OCI-LY7 (cell line): Measurements from ENCODE around the gene APOC3. TPM values are rescaled to one million over a fixed set of nuclear protein-coding genes. Genes with fewer than 3 reads are reported as not detected.

ENCODE experiments used
- BruUV-seq: library from RNA; stranded (reverse); fragments of 400-500 nt; replicated peaks from 2 replicates; lab custom pipeline; 2021; lab: Mats Ljungman, UMichigan
- CTCF ChIA-PET: fragments of 300-600 bp; sonication (Branson Sonifier 250); formaldehyde crosslinking; loops from one replicate; lab custom pipeline; 2022; ENCODE audit warnings: antibody characterized with exemption; ENCODE audit not compliant: unreplicated experiment; lab: Charles Lee
- POLR2A ChIA-PET: fragments of 300-600 bp; sonication (Branson Sonifier 250); formaldehyde crosslinking; loops from one replicate; lab custom pipeline; 2022; ENCODE audit warnings: antibody characterized with exemption; lab: Charles Lee
- DNase-seq: peaks from one replicate; pipeline ENCODE4 v3.0.0-alpha.2; 2015; ENCODE audit warnings: low spot score
- H2AFZ ChIP-seq: fragments of 200-600 bp; sonication (generic), shearing (Covaris generic); 2 replicates; pipeline ENCODE4 v1.6.1; 2014; ENCODE audit warnings: mild to moderate bottlenecking, antibody characterized with exemption, low read length, moderate library complexity
- H3K27ac ChIP-seq: fragments of 200-600 bp; sonication (generic); 2 replicates; pipeline ENCODE4 v1.5.1; 2014; ENCODE audit warnings: mixed run types, low read depth, mild to moderate bottlenecking, moderate library complexity, low read length, inconsistent platforms; ENCODE audit not compliant: poor library complexity, severe bottlenecking
- H3K36me3 ChIP-seq: fragments of 200-600 bp; sonication (generic); 2 replicates; pipeline ENCODE4 v1.6.1; 2014; ENCODE audit warnings: mild to moderate bottlenecking, antibody characterized with exemption, low read length, moderate library complexity, mixed read lengths; ENCODE audit not compliant: insufficient read depth
- H3K4me1 ChIP-seq: fragments of 200-600 bp; sonication (generic); 2 replicates; pipeline ENCODE4 v1.5.1; 2014; ENCODE audit warnings: mild to moderate bottlenecking, low read length; ENCODE audit not compliant: insufficient read depth, poor library complexity, severe bottlenecking
- H3K4me2 ChIP-seq: fragments of 200-600 bp; sonication (generic); 2 replicates; pipeline ENCODE4 v1.6.1; 2014; ENCODE audit warnings: mild to moderate bottlenecking, low read length
- H3K4me3 ChIP-seq: fragments of 200-600 bp; sonication (generic); 2 replicates; pipeline ENCODE4 v1.5.1; 2014; ENCODE audit warnings: mild to moderate bottlenecking, low read depth, low read length; ENCODE audit not compliant: poor library complexity, severe bottlenecking
- H3K79me2 ChIP-seq: fragments of 200-600 bp; sonication (generic); 2 replicates; pipeline ENCODE4 v1.6.1; 2016; ENCODE audit warnings: low read depth, mild to moderate bottlenecking, low read length, moderate library complexity, mixed read lengths; ENCODE audit not compliant: insufficient read depth
- H3K9me2 ChIP-seq: fragments of 200-600 bp; sonication (generic); 2 replicates; pipeline ENCODE4 v1.6.1; 2016; ENCODE audit warnings: mild to moderate bottlenecking, low read length, mixed read lengths; ENCODE audit not compliant: insufficient read depth
- H3K9me3 ChIP-seq: fragments of 200-600 bp; sonication (generic); 2 replicates; pipeline ENCODE4 v1.6.1; 2014; ENCODE audit warnings: mild to moderate bottlenecking, mixed run types, low read length, mixed read lengths
- H4K20me1 ChIP-seq: fragments of 200-600 bp; sonication (generic); 2 replicates; pipeline ENCODE4 v1.6.1; 2014; ENCODE audit warnings: mild to moderate bottlenecking, antibody characterized with exemption, low read length, moderate library complexity, mixed read lengths; ENCODE audit not compliant: insufficient read depth
- EZH2phosphoT487 ChIP-seq: fragments of 200-600 bp; sonication (generic); IDR thresholded peaks from 2 replicates; pipeline ENCODE4 v1.6.1; 2018; ENCODE audit warnings: low read depth, borderline replicate concordance, mild to moderate bottlenecking, mixed run types, antibody characterized with exemption, low read length, moderate library complexity, mixed read lengths
- intact Hi-C: fragments of 100-400 bp; cut with micrococcal nuclease; formaldehyde crosslinking; loops from one replicate; pipeline ENCODE4 v1.10.0; 2022; ENCODE audit not compliant: unreplicated experiment
- total RNA-seq, 2 experiments: library from RNA; depleted of rRNA in 1 of 2; stranded (reverse); fragments of >200 nt in 1 of 2; shearing (Covaris generic) in 1 of 2; gene quantifications; 2 replicates each; pipeline ENCODE4 v1.2.3, GENCODE V29; 2014 to 2022
- TF ChIP-seq, protein P1 (sequence below): fragments of 200-600 bp; sonication (generic); conservative IDR thresholded peaks from 2 replicates; pipeline ENCODE4 v1.5.1; 2014; ENCODE audit warnings: mild to moderate bottlenecking, antibody characterized with exemption, low read length, moderate library complexity, mixed read lengths

Gene APOC3
- total RNA-seq, 2 experiments from 2014 or later: not detected

DNA sequence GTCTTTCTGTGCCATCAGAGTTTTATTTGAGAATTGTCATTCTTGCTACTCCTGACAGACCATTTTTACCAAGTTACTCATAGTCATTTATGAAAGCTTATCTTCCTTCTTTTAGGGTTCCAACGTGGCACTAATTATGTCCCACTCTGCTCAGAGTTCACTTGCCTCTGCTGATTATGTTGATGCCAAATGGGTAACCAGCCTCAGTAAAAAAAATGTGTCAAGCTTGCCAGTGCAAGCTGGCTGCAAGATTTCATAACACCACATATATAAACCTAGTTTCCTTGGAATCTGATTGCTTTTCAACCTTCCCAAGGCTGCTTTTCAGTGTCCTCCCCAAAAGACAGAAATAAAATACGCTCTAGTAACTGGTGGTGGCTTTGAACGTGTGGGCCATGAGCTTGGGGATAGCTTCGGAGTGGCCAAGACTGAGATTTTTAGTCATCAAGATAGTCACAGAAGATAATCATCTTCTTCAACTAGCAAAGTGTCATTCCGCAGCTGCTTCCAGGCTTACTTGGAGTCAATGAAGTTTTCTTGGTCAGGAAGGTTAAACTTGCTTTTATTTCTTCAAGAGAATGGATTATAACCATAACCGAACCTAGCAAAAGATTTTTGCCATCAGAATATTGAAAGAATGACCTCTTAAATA lies 37.2 kb downstream of the APOC3 start:
- peaks cover 93% of the 10 kb centered on the region for H3K36me3 ChIP-seq
- H3K9me2 ChIP-seq: no peaks in the 10 kb centered on the region
- DNase-seq: no peak
- no peaks in the 10 kb centered on the region for H3K4me1 ChIP-seq
- no peak overlapping the region for H3K4me3 ChIP-seq
- BruUV-seq: no TSS peak
- no peaks in the 10 kb centered on the region for H3K79me2 ChIP-seq
- intact Hi-C loops: no loop called here
- H3K27ac ChIP-seq: no peak overlapping the region
- no peak overlapping the region for H3K4me2 ChIP-seq
- TF ChIP-seq EZH2phosphoT487: no peak
- TF ChIP-seq, protein P1, sequence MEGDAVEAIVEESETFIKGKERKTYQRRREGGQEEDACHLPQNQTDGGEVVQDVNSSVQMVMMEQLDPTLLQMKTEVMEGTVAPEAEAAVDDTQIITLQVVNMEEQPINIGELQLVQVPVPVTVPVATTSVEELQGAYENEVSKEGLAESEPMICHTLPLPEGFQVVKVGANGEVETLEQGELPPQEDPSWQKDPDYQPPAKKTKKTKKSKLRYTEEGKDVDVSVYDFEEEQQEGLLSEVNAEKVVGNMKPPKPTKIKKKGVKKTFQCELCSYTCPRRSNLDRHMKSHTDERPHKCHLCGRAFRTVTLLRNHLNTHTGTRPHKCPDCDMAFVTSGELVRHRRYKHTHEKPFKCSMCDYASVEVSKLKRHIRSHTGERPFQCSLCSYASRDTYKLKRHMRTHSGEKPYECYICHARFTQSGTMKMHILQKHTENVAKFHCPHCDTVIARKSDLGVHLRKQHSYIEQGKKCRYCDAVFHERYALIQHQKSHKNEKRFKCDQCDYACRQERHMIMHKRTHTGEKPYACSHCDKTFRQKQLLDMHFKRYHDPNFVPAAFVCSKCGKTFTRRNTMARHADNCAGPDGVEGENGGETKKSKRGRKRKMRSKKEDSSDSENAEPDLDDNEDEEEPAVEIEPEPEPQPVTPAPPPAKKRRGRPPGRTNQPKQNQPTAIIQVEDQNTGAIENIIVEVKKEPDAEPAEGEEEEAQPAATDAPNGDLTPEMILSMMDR: no peak
- CTCF ChIA-PET: interaction anchor here (1.2 kb wide), 1 partner anchor 15 kb away, joined by 3 read pairs; no protein-coding TSS in a partner anchor
- POLR2A ChIA-PET: interaction anchor here (1.1 kb wide), 1 partner anchor 51 kb away, joined by 3 read pairs; no protein-coding TSS in a partner anchor
- no peaks in the 10 kb centered on the region for H4K20me1 ChIP-seq
- H2AFZ ChIP-seq: no peak overlapping the region
- no peaks in the 10 kb centered on the region for H3K9me3 ChIP-seq

- no peak overlapping the region for H3K27ac ChIP-seq
- H3K9me3 ChIP-seq: no peaks in the 10 kb centered on the region
- peaks cover 93% of the 10 kb centered on the region for H3K36me3 ChIP-seq
- no peak for TF ChIP-seq EZH2phosphoT487
- H4K20me1 ChIP-seq: no peaks in the 10 kb centered on the region
- ChIA-PET POLR2A (interaction anchor here (1.1 kb wide), 1 partner anchor 50 kb away, joined by 3 read pairs; no protein-coding TSS in a partner anchor), CTCF (no interaction called here)
- intact Hi-C loops: no loop called here
- DNase-seq: no peak
- H3K4me2 ChIP-seq: no peak overlapping the region
- BruUV-seq: no TSS peak
- no peak overlapping the region for H2AFZ ChIP-seq
- no peaks in the 10 kb centered on the region for H3K4me1 ChIP-seq
- no peak overlapping the region for H3K4me3 ChIP-seq
- H3K79me2 ChIP-seq: no peaks in the 10 kb centered on the region
- no peaks in the 10 kb centered on the region for H3K9me2 ChIP-seq
These were observed 37.9 kb downstream of the APOC3 start for GRCh38 chr11:116867619-116868018.

- DNase-seq: no peak
- ChIA-PET POLR2A (interaction anchor here (1.1 kb wide), 1 partner anchor 50 kb away, joined by 3 read pairs; no protein-coding TSS in a partner anchor), CTCF (no interaction called here)
- no peak overlapping the region for H3K4me3 ChIP-seq
- H3K4me1 ChIP-seq: no peaks in the 10 kb centered on the region
- H2AFZ ChIP-seq: no peak overlapping the region
- intact Hi-C loops: no loop called here
- BruUV-seq: no TSS peak
- H3K9me3 ChIP-seq: no peaks in the 10 kb centered on the region
- no peaks in the 10 kb centered on the region for H4K20me1 ChIP-seq
- peaks cover 94% of the 10 kb centered on the region for H3K36me3 ChIP-seq
- no peak overlapping the region for H3K4me2 ChIP-seq
- no peaks in the 10 kb centered on the region for H3K9me2 ChIP-seq
- no peaks in the 10 kb centered on the region for H3K79me2 ChIP-seq
- TF ChIP-seq, protein P1: no peak
- no peak for TF ChIP-seq EZH2phosphoT487
- no peak overlapping the region for H3K27ac ChIP-seq
These were observed 38.4 kb downstream of the APOC3 start for GRCh38 chr11:116868066-116868465.
